HG02763 (cell line): Measurements from ENCODE around the gene PTPRD.

Source experiments
- ATAC-seq: cut with Tn5 transposase; IDR thresholded peaks from one replicate; pipeline ENCODE4 v1.9.1; 2021; ENCODE audit warnings: mild to moderate bottlenecking, moderate library complexity; ENCODE audit not compliant: unreplicated experiment

The PTPRD gene

GRCh38 chr9:8815219-8815618, 1797.6 kb downstream of the PTPRD start:
- no peak for ATAC-seq

- no peak for ATAC-seq
Measured at GRCh38 chr9:8812888-8813287, 1799.9 kb downstream of the PTPRD start.

GRCh38 chr9:8809741-8810140, 1803.1 kb downstream of the PTPRD start:
- ATAC-seq = no peak

- no peak for ATAC-seq
Measured at GRCh38 chr9:8806150-8806549, 1806.7 kb downstream of the PTPRD start.

- no peak for ATAC-seq
Measured at GRCh38 chr9:8804613-8805012, 1808.2 kb downstream of the PTPRD start.

GRCh38 chr9:8802242-8802641, 1810.6 kb downstream of the PTPRD start:
- ATAC-seq = no peak

- no peak for ATAC-seq
Measured at GRCh38 chr9:8800196-8800595, 1812.6 kb downstream of the PTPRD start.

- ATAC-seq = no peak
Measured at GRCh38 chr9:8799615-8800014, 1813.2 kb downstream of the PTPRD start.

GRCh38 chr9:8799206-8799605, 1813.6 kb downstream of the PTPRD start:
- ATAC-seq = no peak

GRCh38 chr9:8784838-8785237, 1828.0 kb downstream of the PTPRD start:
- ATAC-seq = no peak

GRCh38 chr9:8783941-8784340, 1828.9 kb downstream of the PTPRD start:
- ATAC-seq = no peak

- ATAC-seq = no peak
Measured at GRCh38 chr9:8782237-8782636, 1830.6 kb downstream of the PTPRD start.

- no peak for ATAC-seq
Measured at GRCh38 chr9:8781458-8781857, 1831.3 kb downstream of the PTPRD start.

- ATAC-seq = no peak
Measured at GRCh38 chr9:8780386-8780785, 1832.4 kb downstream of the PTPRD start.

GRCh38 chr9:8779478-8779877, 1833.3 kb downstream of the PTPRD start:
- no peak for ATAC-seq

- ATAC-seq = no peak
Measured at GRCh38 chr9:8778356-8778755, 1834.4 kb downstream of the PTPRD start.

- no peak for ATAC-seq
Measured at GRCh38 chr9:8772302-8772701, 1840.5 kb downstream of the PTPRD start.

GRCh38 chr9:8769153-8769552, 1843.6 kb downstream of the PTPRD start:
- no peak for ATAC-seq

GRCh38 chr9:8766096-8766495, 1846.7 kb downstream of the PTPRD start:
- no peak for ATAC-seq

GRCh38 chr9:8764051-8764450, 1848.8 kb downstream of the PTPRD start:
- ATAC-seq = no peak

GRCh38 chr9:8762479-8763085, 1850.2 kb downstream of the PTPRD start:
- ATAC-seq = no peak

GRCh38 chr9:8760000-8760767, 1852.6 kb downstream of the PTPRD start:
- ATAC-seq = no peak

- ATAC-seq = no peak
Measured at GRCh38 chr9:8757881-8758280, 1854.9 kb downstream of the PTPRD start.
